ENCODE data around the gene ARHGEF40.

Gene ARHGEF40

DNA sequence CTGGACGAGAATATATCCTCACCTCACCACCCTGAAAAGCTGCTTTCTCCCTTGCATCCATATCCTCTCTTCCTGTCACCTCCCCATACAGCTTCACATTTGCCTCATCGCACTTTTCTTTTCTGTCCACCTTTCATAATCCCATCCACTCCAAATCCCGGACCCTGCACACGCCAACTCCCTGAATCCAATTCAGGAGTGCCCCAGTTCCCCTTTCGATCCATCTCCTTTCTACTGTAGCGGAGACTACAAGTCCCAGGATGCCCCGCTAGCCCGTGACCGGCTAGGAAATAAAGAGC is 33.3 kb downstream of the ARHGEF40 start:
- TF ChIP-seq Cebpa-rat (IDR thresholded peaks at IDR 0.05), result no peak
- Histone ChIP-seq H3K4me3 (peak overlapping the region; percentile 87), H3K9me3 (no peaks in the 10 kb centered on the region), H4K20me1 (no peaks in the 10 kb centered on the region), H3K27ac (peak overlapping the region; percentile 100), H3K9ac (peak overlapping the region; percentile 99), H3K36me3 (no peaks in the 10 kb centered on the region), H3K4me1 (peaks cover 58% of the 10 kb centered on the region), H3K4me2 (peak overlapping the region; percentile 83), H3K27me3 (no peaks in the 10 kb centered on the region)

DNA sequence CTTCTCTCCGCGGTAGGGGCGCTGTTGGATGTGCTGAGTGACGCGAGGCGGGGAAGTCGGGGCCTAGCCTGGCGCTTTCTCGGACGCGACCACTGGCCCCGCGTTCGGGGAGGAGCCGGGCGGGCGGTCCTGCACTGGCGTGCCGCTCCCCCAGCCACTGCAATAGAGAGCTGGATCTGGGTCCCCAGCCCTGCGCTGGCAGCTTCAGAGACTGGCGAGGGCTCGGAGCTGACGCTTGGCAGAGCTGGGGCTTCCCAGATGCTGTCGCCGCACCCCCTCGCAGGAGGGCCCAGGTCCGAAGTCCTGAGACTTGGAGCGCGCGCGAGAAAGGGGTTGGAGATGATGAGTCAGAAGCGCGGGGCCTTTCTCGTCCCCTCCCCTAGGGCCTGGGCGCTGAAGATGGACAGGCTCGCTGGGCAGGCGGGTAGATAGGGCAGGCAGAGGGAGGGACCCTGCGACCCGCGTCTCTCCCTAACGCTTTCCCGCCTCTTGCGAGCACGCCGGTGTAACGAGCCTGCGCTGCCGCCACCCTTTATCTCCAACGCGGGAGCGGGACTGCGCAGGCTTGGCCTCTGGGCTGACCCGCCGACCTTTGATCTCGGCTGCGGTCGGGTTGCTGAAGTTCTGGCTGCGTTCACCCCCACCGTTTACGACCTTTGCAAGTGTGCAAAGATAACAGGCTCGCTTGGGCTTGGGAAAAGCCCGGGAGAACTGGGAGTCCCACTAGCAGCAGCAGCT is 33.8 kb downstream of the ARHGEF40 start:
- no peak for TF ChIP-seq Cebpa-rat (IDR thresholded peaks at IDR 0.05)
- Histone ChIP-seq H3K9ac (peak overlapping the region; percentile 99), H3K9me3 (no peaks in the 10 kb centered on the region), H3K27me3 (no peaks in the 10 kb centered on the region), H4K20me1 (no peaks in the 10 kb centered on the region), H3K27ac (peak overlapping the region; percentile 100), H3K4me3 (peak overlapping the region; percentile 87), H3K4me2 (peak overlapping the region; percentile 83), H3K36me3 (no peaks in the 10 kb centered on the region), H3K4me1 (peaks cover 57% of the 10 kb centered on the region)

DNA sequence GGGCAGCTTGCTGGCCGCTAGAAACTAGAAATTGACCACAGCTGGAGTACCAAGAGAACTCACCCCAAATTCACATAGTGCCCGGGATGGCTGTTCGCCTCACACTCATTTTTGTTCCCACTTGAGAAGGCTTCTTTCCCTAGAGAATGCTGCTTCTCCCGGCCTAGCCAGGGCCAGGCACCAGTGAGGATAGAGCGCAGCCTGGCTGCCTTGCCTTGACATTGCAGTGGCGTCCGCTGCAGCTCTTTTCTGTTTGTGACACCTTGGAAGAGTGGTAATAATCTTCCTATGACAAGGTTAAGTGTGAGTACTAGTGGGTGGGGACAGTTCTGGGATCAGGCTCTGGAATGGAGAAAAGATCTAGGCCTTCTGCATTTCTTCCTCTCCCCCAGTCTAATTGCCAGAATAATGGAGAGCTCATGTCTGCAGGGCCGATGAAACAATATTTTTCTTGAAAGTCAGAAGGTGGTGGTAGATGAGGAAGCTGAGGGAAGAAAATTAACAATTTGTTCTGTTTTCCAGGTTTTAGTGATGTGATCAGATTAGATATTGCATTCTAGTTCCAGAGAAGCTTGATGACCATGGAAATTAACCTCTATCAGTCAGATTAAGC is 34.5 kb downstream of the ARHGEF40 start:
- no peaks in the 10 kb centered on the region for H3K9me3 ChIP-seq
- peak overlapping the region; percentile 99 for H3K9ac ChIP-seq
- no peaks in the 10 kb centered on the region for H3K27me3 ChIP-seq
- H3K4me1 ChIP-seq, result peaks cover 50% of the 10 kb centered on the region
- H4K20me1 ChIP-seq, result no peaks in the 10 kb centered on the region
- peak overlapping the region; percentile 87 for H3K4me3 ChIP-seq
- no peak for TF ChIP-seq Cebpa-rat (IDR thresholded peaks at IDR 0.05)
- H3K4me2 ChIP-seq, result peak overlapping the region; percentile 83
- no peaks in the 10 kb centered on the region for H3K36me3 ChIP-seq
- peak overlapping the region; percentile 100 for H3K27ac ChIP-seq

DNA sequence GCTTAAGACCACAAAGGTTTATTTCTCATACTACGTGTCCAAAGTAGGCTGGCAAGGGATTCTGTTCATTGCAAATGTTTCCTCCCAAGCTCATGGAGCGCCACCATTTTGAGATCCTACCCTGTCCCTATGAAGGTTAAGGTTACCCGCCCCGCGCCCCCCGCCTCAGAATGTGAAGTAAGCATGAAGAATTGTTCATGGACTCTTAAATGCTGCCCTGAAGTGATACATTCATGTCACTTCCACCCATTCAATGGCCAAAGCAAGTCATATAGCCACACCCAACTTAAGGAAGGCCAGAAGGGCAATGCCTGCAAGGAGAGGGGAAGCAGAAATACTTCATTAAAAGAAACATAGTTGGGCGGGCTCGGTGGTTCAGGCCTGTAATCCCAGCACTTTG is 35.0 kb downstream of the ARHGEF40 start:
- Histone ChIP-seq H3K36me3 (no peaks in the 10 kb centered on the region), H3K4me1 (peaks cover 45% of the 10 kb centered on the region), H3K4me3 (peak overlapping the region; percentile 87; the same call in 1 of the 2 replicates), H3K9ac (peak overlapping the region; percentile 99), H3K27me3 (no peaks in the 10 kb centered on the region), H3K27ac (0 out of 2 replicates have a peak overlapping the region, but pooled peaks have one; percentile 100), H3K4me2 (peak overlapping the region; percentile 83), H4K20me1 (no peaks in the 10 kb centered on the region), H3K9me3 (no peaks in the 10 kb centered on the region)
- TF ChIP-seq Cebpa-rat (IDR thresholded peaks at IDR 0.05), result no peak

DNA sequence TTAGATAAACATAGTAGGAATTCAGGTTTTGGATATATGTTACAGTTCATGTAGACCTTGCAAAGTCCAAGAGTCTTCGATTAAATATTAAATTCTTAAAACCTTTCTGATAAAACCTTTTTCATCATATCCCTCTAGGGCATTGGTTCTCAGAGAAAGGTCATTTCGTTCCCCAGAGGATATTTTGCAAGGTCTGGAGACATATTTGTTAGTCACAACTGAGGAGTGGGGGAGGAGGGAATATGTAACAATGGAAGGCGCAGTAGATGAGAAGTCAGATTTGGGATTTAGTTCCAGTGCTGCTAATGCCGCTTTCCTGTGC is 36.0 kb downstream of the ARHGEF40 start:
- Histone ChIP-seq H4K20me1 (no peaks in the 10 kb centered on the region), H3K4me1 (peaks cover 35% of the 10 kb centered on the region), H3K27me3 (no peaks in the 10 kb centered on the region), H3K4me2 (no peak overlapping the region), H3K4me3 (no peak overlapping the region), H3K9me3 (no peaks in the 10 kb centered on the region), H3K9ac (no peak overlapping the region), H3K36me3 (no peaks in the 10 kb centered on the region), H3K27ac (no peak overlapping the region)
- no peak for TF ChIP-seq Cebpa-rat (IDR thresholded peaks at IDR 0.05)

DNA sequence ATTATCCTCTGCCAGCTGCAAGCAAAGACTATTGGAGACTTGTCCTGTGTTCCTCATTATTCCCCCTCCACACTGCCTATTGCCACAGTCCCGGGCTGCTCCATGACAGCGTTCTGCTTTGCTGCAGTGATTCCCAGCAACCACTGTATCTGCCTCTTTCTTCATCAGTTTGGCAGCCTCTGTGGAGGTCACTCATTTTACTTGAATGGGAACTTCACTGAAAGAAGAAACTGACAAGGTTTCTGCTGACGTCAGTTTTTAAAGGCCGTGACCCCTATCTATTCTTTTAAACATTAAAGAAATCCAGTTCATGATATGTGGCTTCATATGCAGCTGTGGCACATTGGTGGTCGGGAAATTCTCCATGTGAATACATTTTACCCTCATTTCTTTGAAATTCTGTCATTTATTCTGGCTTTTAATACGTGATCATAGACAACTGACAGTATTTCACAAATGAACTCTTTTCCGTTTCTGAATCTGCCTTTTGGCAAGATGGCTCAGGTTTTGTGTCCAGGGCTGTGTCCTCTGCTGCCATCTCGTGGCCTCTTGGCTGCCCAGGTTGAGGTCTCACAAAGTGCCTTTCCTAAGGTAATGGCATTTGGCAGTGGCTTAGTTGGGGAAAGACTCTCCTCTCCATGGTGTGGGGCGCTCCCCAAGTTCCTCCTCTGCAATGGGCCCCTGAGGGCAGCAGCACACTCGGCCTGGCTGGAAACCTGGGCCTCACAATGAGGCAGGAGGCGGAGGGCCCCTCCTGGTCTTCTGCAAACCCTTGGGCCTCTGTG is 36.6 kb downstream of the ARHGEF40 start:
- H3K4me3 ChIP-seq, result no peak overlapping the region
- no peaks in the 10 kb centered on the region for H3K9me3 ChIP-seq
- no peaks in the 10 kb centered on the region for H3K36me3 ChIP-seq
- H3K27me3 ChIP-seq, result no peaks in the 10 kb centered on the region
- TF ChIP-seq Cebpa-rat (IDR thresholded peaks at IDR 0.05), result no peak
- H3K4me1 ChIP-seq, result peaks cover 34% of the 10 kb centered on the region
- H4K20me1 ChIP-seq, result no peaks in the 10 kb centered on the region
- H3K27ac ChIP-seq, result no peak overlapping the region
- H3K9ac ChIP-seq, result peak overlapping the region; percentile 20; the same call in 1 of the 2 replicates
- H3K4me2 ChIP-seq, result no peak overlapping the region

DNA sequence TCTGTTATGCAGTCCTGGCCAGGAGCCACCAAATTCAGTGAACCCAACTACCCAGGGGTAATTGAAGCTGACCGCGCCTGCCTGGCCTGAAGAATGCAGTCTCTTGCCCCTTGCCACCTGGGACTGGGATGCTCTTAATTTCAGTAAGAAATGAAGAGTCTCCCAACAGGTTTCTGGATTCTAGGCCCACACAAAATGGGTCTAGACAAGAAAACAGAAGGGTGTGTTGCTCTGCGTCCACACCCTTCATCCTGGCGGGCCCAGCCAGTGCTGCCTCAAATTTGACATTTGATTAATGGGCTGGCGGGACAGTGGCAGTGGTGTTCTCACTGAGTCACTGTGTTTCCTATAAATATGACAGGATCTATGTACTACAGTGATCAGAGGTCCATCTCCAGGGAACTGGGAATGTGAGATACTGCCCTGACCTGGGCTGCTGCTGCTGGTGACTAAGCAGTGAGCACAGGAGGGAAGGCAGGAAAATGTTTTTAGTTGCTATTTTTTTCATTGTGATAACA is 37.2 kb downstream of the ARHGEF40 start:
- H3K4me1 ChIP-seq, result peaks cover 27% of the 10 kb centered on the region
- no peak overlapping the region for H3K27ac ChIP-seq
- no peak for TF ChIP-seq Cebpa-rat (IDR thresholded peaks at IDR 0.05)
- H3K27me3 ChIP-seq, result no peaks in the 10 kb centered on the region
- no peak overlapping the region for H3K4me3 ChIP-seq
- H3K9ac ChIP-seq, result peak overlapping the region; percentile 20; the same call in 1 of the 2 replicates
- H3K4me2 ChIP-seq, result no peak overlapping the region
- H4K20me1 ChIP-seq, result no peaks in the 10 kb centered on the region
- no peaks in the 10 kb centered on the region for H3K36me3 ChIP-seq
- H3K9me3 ChIP-seq, result no peaks in the 10 kb centered on the region

DNA sequence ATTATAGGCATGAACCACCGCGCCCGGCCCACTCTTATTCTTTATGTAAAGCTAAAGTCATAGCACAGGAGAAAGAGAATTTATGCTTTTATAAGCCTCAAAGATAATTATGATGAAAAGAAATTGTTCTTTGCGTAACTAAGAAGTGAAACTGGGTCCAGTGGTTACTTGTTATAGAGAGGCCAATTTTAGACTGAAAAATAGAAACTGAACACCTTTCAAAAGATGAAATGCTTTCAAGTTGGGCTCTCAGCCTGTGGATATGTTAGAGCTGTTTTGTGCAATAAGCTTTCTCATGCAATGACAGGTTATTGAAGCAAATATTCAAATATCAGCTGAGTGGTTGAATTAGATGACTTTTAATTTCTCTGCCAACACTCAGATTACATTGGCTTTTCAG is 38.7 kb downstream of the ARHGEF40 start:
- Histone ChIP-seq H3K4me2 (no peak overlapping the region), H3K36me3 (no peaks in the 10 kb centered on the region), H3K9me3 (no peaks in the 10 kb centered on the region), H3K27me3 (no peaks in the 10 kb centered on the region), H3K4me1 (peaks cover 16% of the 10 kb centered on the region), H3K27ac (no peak overlapping the region), H3K9ac (no peak overlapping the region), H4K20me1 (no peaks in the 10 kb centered on the region), H3K4me3 (no peak overlapping the region)
- no peak for TF ChIP-seq Cebpa-rat (IDR thresholded peaks at IDR 0.05)

DNA sequence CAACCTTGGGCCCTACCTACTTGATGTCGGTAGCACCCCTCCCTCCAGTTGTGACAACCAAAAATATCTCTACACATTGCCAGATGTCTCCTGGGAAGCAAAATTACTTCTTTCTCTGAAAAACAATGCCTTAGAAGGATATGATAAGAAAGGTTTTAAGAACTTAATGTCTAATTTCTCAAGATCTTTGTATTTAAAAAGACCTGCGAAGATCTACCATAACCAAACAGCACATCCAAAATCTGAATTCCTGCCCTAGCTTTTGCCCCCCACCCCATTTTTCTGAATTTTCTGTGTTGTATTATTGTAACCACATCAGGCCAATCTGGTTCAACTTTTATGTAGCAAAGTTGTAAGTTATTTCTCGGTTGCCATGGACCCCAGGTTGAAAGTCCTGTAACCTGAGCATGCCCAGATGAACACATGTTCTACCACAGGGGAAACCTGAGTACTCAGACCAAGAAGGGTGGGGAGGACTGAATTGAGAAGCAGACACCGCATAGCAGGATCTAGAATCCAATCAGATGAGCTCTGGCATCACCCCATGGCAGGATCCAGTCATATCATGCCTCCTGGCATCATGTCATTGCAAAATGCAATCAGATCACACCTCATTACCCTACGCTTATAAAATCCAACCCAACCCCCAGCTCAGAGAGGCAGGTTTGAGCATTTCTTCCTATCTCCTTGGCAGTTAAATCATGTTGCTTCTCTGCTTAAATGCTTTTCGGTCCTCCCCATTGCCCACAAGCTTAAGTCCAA is 39.5 kb downstream of the ARHGEF40 start:
- Histone ChIP-seq H3K9ac (no peak overlapping the region), H3K27me3 (no peaks in the 10 kb centered on the region), H3K27ac (no peak overlapping the region), H4K20me1 (no peaks in the 10 kb centered on the region), H3K4me3 (no peak overlapping the region), H3K9me3 (no peaks in the 10 kb centered on the region), H3K4me2 (no peak overlapping the region), H3K4me1 (peaks cover 16% of the 10 kb centered on the region), H3K36me3 (no peaks in the 10 kb centered on the region)
- TF ChIP-seq Cebpa-rat (IDR thresholded peaks at IDR 0.05), result no peak

Measured in BLaER1 (cell line).